ENCODE measurements around the gene MRPL3.

MRPL3 gene

DNA sequence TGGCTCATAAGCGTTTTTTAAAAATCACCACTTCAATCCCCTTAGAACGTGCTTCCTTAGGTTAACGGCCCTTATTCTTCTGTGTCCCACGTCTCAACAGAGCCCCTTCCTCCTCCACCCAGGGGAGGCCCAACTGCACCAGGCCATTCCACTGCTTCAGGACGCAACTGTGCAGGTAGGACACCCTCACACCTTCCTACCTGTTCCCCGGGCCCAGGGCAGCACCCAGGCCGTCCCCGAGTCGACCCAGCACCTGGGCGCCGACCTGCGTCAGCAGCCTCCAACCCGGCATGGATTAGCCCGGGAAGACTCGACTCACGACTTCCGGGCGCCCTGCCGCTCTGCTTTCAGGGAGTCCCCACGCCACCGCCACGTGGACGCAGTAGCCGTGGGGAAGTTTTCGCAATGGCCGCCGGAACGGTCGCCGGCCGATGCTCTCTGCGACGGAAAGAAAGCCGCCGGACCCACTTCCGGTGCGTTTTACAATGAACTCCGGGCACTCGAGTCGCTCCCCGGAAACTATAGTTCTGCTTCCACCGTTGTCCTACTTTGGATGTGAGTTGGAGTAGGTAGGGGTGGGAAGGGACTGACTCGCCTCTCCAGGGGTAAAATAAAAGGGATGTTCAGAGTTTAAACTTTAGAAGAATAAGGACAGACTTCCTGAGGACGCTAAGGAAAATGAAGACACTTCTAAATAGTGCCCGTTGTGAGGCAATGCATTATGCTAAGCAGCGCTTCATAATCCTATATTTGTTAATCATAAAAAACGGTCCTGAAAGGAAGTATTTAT is at the start of gene MRPL3:
TSS of gene MRPL3 (minus strand) at position 442 of the 790 bp plus-strand sequence. CDS start at position 292, 150 bp downstream.
- DNase-seq (ENCODE audit: low spot score): peak; percentile 70

DNA sequence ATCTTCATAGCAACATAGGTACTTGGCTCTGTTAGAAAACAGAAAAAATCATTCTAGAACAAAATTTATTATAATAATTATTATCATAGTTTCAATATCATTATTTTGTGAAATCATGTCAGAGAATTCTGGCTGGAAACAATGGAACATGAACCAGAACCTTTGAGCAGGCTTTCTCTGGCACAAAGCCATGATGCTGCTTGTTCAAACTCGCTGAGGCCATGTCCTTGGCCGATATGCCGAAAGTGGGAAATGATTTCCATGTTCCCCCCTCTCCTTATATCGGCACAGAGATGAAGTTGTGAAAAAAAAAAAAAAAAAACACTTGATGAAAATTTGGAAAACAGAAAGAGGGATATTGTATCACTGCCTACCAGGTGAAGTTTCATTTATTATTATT is 49.0 kb upstream of the MRPL3 start:
- DNase-seq (ENCODE audit: low spot score): no peak

DNA sequence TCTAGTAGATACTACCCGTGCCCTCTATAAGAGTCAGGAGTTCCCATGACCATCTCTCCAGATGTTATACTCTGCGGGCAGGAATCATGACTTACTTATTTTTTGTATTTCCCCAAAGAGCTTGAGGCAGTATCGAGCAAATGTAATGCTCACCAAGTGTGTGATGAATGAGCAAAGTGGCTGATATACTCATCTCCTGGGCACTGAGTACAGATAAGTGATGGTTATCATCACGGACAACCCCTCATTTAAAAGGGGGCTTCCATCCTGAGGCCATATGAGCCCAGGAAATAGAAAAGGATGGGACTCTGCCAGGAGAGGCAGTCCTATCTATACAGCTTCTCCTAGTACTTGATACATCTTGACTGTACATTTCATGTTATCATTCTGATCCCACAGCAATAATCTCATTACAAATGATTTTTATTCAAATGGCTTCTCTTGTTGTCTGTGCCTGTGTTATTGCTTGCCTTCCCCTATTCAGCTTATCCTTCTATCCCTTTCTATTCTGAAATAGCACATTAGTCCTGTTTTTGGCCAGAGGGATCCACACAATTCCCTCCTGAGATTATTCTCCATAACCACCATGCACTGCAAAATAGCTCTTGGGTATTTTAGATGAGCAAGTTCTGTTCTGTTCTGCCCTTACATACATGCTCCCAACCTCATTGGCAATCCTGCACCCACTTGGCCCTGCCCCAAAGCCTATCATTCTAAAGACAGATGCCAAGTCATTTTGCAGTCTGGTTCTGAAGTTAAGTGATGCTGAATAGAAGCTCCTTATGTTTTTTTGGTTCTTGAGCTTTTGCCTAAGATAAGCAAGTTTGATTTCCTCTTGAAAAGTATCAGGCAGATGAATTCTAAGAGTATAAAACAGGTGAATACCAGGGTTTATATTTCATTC is 48.0 kb upstream of the MRPL3 start:
- DNase-seq (ENCODE audit: low spot score): no peak

DNA sequence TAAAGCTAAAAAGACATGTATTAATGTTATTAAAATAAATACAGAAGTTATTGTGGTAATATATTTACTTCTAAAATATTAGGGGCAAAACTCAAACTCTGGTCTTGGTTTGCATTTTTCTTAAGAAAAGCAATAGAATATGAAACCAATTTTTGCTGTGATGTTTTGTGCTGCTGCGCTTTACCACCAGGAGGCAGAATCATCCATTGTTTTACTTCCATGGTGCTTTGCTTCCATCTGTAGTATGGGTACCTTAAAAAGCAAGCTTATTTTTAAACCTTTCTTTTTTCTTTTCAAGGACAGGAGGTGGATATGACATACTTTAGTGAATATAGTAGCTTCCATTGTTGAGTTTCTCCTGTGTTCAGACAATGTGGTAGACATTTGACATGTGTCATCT is 46.6 kb upstream of the MRPL3 start:
- DNase-seq (ENCODE audit: low spot score): no peak

DNA sequence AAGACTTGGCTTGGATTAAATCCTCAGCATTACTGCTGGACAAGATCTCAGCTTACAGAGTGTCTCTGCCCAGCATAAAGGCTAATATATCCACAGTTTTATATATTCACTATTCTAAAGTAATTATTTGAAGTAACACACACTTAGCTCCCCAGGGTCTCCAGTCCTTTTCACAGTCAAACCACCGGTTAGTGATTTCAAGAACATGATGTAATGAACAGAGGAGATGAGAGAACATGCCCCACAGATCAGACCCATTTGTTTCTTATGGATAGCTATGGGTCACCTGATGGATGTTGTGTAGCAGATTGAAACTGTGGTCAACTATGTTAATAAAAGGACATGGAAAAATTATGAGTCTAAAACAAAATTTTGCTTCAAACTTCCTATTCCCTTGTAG is 44.8 kb upstream of the MRPL3 start:
- no peak for DNase-seq (ENCODE audit: low spot score)

DNA sequence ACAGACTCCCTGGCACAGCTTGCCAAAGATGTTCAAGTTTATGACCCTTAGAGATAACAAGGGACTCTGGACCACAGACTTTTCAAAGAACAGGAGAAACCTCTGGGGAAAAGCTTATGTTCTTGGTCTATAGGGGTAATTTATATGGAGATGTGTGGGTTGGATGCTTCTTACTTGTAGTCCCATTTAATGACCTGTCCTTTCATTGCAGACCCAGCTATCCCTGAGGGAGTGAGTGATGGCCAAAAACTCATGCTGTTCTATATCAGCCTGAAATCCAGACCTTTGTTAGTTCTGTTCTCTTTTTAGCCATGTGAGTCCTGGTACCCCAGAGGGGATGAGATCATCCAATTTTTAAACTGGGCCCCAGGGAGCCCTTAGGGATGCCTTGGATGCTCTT is 43.7 kb upstream of the MRPL3 start:
- DNase-seq (ENCODE audit: low spot score): no peak

DNA sequence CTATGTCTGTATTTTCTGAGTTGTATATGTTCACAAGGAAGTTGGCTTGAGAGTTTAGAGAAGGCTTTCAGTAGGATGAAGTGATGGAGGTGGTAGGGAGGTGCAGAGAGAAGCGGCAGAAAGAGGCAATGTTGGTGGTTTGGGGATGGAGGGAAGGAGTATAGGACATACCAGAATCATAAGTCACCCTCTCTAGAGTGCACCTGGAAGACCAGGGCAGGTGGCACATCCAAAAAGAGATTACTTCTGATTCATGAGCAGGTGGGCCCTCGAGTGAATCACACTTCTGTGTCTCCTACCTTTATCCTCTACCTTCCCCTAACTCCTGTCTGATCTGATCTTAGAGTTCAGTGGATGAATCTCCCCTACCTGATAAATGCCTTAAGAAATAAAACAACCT is 41.8 kb upstream of the MRPL3 start:
- no peak for DNase-seq (ENCODE audit: low spot score)

DNA sequence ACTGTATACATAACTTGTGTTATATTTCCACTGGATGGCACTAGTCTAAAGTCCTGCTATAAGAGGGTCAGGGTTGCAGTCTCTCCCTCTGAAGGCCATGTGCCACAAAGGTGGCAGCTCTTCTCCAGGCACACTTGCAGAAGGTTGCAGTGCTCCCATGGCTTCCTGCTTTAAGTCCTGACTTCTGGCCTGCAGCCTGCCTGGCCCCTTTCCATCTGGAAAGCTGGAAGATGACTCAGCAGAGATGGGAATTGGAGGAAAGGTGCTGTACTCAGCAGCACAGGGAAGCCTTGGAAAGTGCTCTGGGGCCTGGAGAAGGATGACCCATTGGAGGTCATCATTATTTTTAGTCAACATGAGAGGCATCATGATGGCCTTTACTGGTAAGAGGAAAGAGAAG is 40.9 kb upstream of the MRPL3 start:
- no peak for DNase-seq (ENCODE audit: low spot score)

DNA sequence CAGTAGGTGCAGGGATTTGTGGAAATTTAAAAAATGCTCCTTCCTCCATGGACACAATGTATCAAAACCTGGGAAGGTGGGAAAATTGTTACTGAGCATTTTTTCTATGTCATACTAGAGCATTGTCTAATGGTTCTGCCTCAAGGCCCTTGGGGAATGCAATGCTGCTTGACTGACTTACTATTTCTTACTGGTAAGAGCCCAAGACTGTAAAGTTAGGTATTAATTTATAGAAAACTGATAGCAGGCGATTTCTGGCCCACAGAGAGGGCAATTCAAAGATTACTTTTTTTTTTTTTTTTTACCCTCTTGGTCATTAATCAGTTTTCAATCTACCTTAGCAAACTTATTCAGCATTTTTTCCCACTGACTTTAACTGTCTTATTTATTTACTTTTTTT is 38.5 kb upstream of the MRPL3 start:
- DNase-seq (ENCODE audit: low spot score): no peak

DNA sequence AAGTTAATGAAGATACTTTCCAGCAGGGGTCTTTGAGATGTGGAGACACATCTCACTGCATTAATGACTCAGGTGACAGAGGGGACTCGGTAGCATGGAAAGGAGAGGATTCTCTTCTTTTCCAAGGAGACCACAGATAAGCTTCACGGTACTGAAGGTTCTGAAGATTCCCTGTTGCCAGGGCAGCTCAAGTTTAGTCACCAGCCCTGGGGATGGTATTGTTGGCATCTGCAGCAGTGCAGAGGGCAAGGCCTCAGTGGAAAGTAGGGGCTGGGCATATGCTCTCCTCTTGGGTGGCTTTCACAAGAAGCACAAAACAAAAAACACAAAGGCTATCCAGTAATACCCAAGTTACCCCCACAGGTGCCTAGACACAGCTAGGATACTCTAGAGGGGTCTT is 38.0 kb upstream of the MRPL3 start:
- no peak for DNase-seq (ENCODE audit: low spot score)

DNA sequence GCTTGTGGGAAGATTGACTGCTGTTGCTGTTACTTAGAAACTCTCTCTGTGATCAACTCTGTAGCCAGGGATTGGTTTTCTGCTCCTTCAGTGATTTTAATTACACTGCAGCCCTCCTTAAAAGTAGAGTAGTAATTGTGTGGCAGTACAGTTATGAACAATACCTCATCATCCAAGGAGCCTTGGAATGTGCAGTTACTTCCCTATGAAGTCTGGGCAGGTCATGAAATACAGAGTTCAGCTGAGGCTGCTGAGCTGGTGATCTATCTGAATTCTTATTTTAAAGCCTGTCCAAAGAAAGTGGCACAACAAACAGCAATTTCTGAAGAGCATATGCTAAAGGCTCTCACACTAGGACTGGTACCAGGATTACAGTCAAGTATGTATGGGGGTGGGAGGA is 37.4 kb upstream of the MRPL3 start:
- DNase-seq (ENCODE audit: low spot score): no peak

DNA sequence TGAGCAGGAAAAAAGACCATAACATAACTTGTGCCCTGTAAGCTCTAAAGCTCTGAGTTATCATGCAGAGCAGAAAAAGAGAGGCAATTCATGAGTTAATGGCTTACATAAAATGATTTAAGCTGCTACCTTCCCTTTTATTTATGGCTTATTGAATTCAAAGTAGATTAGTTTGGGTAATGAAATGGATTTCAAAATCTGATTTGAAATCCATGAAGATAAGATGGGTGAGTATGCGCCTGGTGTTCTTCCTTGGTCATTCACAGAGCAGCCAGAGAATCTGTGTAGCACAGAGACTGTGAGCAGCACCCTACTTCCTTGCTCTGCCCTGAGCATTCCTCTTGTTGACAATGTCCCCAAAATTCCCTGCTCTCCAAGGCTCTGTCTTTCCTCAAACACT is 36.2 kb upstream of the MRPL3 start:
- DNase-seq (ENCODE audit: low spot score): no peak

DNA sequence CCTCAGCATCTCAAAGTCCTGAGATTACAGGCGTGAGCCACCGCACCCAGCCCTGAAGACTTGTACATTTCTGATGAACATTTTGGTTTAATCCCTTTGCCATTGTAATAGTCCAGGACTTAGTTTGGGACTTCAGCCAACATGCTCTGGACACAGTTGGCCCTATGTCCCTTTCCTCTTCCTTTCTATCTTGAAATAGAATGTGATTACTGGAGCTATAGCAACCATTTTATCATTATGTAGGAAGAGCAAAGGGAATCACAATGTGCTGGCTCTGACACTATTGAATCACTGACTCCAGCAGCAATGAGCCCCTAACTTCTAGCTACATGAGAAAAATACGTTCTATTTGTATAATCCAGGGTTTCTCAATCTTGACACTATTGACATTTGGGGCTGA is 34.8 kb upstream of the MRPL3 start:
- no peak for DNase-seq (ENCODE audit: low spot score)

DNA sequence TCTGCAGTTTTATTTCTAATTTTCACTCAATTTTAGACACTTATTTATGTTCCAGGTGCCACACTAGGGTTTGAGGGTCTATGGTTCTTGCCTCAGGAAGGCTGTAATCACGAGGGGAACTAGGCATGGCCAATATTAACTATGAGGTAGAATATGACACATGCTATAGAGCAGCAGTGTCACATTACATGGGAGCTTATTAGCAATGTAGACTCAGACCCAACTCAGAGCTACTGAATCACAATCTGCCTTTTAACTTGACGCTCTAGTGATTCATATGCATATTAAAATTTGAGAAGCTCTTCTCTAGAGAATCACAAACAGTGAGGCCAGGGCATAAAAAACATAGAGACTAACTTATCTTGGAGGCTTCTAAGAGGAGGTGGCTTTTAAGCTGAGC is 32.8 kb upstream of the MRPL3 start:
- DNase-seq (ENCODE audit: low spot score): no peak

DNA sequence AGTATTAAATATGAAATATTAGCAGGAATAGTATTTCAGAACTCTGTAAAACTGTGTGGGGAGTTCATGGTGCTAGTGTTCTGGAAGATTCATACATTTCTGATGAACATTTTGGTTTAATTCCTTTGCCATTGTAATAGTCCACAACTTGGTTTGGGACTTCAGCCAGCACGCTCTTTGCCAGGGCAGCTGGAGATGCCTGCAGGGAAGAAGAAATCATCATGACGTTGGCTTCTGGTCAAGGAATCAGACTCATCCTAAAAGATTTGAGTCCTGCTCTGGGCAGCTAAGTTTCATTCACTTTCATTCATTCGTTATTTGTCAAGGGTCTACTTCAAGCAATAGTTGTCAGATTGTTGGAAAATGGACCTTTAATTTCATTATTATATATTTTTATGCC is 32.4 kb upstream of the MRPL3 start:
- DNase-seq (ENCODE audit: low spot score): no peak

DNA sequence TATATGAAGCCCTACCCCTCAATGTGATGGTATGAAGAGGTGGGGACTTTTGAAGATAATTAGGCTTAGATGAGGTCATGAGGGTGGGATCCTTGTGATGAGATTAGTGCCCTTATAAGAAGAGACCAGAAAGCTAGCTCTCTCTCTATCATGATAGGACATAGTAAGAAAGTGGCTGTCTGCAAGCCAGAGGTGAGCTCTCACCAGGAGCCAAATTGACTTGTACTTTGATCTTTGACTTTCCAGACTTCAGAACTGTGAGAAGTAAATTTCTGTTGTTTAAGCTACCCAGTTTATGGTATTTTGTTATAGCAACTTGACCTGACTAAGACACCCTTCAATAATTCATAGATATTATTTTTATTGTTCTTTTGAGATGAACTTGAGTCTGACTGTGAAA is 29.9 kb upstream of the MRPL3 start:
- no peak for DNase-seq (ENCODE audit: low spot score)

DNA sequence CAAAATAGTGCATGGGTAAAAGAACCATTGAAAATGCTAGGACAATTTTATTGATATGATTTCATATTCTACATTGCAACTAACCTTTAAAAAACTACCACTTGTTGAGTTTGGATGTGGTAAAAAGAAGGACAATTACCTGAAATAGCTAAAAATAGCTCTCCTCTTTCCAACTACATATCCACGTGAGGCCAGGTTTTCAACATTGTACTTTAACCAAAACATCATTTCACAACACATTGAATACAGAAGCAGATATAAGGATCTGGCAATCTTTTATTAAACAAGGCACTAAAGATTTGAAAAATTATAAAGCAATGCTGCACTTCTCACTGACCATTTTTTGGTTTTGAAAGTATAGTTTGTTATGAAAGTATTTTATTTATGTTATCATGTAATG is 28.1 kb upstream of the MRPL3 start:
- no peak for DNase-seq (ENCODE audit: low spot score)

DNA sequence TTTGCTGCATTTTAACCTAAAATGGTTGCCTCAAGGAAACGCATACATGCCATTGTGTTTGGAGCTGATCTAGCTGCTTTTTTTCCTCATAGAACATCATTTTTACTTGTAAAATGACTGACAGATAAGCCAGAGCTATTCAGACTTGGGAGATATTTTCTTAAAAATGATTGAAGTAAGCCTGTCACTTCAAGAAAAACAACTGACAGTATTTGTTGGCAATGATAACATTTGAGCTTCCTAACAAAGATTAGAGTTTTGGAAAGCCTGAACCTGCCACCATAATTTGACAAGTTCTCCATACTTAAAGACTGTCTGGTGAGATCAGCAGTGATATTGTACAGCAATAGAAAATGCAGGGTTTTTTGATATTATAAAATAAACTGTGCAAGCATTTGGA is 27.6 kb upstream of the MRPL3 start:
- DNase-seq (ENCODE audit: low spot score): no peak

DNA sequence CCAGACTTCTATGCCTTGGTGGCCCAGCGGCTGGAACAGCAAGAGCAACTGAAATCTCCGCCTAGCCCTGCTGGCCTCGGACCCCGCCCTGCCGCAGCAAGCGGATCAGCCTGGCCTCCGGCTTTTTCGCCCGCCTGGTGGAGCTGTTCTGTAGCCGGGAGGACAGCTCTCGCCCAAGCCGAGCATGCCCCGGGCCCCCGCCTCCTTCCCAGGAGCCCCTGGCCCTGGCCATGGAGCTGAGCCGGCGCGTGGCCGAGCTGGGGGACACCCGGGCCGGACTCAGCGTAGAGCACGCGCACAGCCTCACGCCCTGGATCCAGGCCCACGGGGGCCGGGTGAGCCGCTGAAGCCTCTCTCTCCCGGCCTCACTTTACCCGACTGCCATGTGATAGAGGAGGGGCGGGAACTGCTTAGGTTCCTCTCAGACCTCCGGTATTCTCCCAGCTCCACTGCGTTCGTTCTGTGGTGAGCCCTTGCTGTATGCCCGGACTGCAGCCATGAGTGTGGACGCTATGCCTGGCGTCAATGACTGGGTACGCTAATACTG is 24.1 kb upstream of the MRPL3 start:
- no peak for DNase-seq (ENCODE audit: low spot score)

DNA sequence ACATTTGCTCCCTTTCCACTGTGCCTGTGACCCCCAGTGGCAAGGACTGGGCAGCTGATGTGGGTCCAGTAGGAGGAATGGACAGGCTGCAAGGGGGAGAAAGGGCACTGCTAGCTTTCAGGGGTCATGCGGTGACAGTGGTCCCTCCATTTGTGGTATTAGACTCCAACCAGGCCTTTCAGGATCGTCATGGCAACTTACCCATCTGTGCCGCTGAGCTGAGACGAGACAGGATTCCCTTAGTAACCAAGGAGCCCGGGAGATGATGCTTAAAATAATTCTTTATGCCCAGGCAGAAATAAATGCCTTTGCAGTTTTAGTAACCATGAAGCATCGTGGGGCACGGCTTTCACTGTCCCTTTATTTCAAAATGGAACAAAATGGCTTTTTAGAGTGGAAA is 15.9 kb upstream of the MRPL3 start:
- no peak for DNase-seq (ENCODE audit: low spot score)

DNA sequence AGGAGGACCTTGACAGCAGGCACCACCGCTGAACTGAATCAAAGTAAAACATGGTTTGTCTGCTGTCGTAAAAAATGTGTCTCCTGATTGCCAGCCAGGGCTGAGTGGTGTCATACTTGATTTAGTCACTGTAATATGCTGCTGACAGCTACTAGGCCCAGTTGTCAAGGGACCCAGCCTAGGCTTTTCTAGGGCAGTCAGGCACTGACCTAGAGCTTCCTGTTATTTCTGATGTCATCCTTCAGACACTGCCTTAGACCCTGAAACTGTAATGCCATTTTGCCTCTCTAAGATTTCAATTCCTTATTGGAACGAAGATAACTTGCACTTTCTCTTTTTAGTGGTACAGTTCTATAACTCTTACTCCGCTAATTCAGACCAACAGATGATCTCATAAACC is 2.6 kb upstream of the MRPL3 start:
- DNase-seq (ENCODE audit: low spot score): no peak

DNA sequence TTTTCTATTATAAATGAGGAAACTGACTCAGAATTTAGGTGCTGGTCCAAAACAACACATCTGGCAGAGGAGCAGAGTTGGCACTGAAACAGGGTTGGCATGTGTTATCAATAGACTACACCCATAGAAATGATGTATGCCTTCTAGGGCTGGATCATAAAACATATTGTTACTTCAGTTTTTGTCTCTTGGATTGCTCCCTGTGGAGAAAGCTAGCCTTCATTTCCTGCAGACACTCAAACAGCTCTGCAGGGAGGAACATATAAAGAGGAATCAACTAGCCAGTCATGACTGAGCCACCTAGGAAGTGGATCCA is 507 bp upstream of the MRPL3 start:
- DNase-seq (ENCODE audit: low spot score): no peak

DNA sequence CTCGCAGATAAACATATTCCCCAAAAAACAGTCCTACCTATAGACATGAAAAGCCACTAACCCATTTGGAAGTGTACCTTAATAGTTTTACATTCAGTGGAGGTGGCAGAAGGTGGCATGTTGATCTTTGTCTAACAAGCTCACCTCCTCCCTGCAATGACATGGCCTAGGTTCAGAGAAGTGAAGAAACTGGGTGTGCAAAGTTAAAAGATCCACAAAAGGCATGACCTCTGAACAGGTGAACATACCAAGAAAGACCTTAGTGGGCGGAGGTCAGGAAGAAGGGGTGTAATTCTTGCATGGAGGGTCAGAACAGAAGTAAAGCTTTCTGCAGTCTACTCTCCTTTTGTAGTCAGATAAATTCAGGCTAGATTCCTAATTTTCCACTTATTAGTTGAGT is 822 bp downstream of the MRPL3 start:
- no peak for DNase-seq (ENCODE audit: low spot score)
